ENCODE results near the gene MYO3B.
"Not testable (repeated sequence)": the region's sequence is repeated elsewhere in the genome, so short reads cannot be mapped to it uniquely, and the experiment has no call there.

The MYO3B gene

DNA sequence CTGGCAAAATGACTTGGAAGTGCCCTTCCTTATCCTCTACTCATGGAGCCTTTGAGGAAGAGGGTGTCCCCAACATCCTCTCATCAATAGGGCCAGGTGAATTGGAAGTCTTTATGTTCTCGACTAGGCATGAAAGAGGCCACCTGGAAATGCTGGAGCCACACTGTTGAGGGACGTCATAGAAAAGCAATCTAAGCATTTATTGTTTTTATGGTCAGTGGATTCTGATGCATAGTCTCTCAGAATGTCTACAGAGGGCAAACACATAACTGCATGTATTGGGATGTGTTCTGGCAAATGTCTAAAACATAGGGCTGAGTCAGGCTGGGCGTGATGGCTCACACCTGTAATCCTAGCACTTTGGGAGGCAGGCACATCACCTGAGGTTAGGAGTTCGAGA lies 290.6 kb downstream of the MYO3B start:
- TF ChIP-seq, protein P1, sequence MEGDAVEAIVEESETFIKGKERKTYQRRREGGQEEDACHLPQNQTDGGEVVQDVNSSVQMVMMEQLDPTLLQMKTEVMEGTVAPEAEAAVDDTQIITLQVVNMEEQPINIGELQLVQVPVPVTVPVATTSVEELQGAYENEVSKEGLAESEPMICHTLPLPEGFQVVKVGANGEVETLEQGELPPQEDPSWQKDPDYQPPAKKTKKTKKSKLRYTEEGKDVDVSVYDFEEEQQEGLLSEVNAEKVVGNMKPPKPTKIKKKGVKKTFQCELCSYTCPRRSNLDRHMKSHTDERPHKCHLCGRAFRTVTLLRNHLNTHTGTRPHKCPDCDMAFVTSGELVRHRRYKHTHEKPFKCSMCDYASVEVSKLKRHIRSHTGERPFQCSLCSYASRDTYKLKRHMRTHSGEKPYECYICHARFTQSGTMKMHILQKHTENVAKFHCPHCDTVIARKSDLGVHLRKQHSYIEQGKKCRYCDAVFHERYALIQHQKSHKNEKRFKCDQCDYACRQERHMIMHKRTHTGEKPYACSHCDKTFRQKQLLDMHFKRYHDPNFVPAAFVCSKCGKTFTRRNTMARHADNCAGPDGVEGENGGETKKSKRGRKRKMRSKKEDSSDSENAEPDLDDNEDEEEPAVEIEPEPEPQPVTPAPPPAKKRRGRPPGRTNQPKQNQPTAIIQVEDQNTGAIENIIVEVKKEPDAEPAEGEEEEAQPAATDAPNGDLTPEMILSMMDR (IDR thresholded peaks at IDR 0.05; ENCODE audit: insufficient read depth, low read depth, low read length, missing control alignments): no peak
- H3K4me3 ChIP-seq (ENCODE audit: low read depth, low read length): no peak overlapping the region
- no peak for DNase-seq (ENCODE audit: low read depth)

DNA sequence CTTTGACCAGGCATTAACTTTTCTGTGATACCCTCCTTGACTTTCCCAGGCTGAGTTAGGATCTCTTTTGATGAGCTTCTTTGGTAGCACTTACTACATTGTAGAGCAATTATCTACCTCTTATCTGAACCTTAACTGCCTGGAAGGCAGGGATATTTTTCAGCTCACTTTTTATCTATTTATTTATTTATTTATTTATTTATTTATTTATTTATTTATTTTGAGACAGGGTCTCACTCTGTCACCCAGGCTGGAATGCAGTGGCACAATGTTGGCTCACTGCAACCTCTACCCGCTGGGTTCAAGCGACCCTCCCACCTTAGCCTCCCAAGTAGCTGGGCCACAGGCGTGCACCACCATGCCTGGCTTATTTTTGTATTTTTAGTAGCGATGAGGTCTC lies 294.6 kb downstream of the MYO3B start:
- DNase-seq (ENCODE audit: low read depth): not testable (repeated sequence)

DNA sequence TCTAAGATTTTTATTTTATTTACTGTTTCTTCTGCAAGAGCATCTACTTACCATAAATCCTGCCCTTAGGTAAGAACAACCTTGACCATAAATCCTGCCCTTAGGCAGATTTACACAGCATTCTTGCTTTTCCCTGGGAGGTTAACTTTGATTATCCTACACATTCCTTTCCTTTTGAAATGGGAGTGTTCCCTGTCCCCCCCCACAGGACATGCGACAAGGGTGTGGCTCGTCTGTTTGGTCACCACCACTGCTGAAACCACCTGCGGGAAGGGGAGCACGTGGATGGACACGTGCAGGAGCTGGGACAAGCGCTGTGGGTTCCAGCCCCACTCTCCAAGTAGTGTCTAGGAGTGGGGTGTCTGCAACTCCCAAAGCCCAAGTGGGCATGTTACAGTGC lies 297.9 kb downstream of the MYO3B start:
- TF ChIP-seq, protein P1 (IDR thresholded peaks at IDR 0.05; ENCODE audit: insufficient read depth, low read depth, low read length, missing control alignments): no peak
- no peak overlapping the region for H3K4me3 ChIP-seq (ENCODE audit: low read depth, low read length)
- no peak for DNase-seq (ENCODE audit: low read depth)

More for the DNA sequence above, 294.6 kb downstream of the MYO3B start:
- H3K4me3 ChIP-seq (ENCODE audit: low read depth, low read length): not testable (repeated sequence)

DNA sequence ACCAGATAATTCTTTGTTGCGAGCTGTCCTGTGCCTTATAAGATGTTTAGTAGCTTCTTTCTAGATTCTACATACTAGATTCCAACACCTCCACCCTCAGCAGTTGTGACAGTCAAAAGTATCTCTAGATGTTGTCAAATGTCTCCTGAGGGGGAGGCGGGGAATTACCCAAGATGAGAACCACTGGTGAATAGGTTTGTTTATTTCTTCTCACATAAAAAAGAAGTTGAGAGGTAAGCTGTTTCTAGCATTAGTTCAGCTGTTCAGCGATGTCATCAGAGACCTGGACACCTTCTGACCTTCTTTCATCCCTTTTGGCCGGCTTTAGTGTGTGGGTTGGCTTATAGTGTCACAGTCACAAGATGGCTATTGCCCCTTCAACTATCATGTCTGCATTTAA lies 299.7 kb downstream of the MYO3B start:
- TF ChIP-seq, protein P1 (IDR thresholded peaks at IDR 0.05; ENCODE audit: insufficient read depth, low read depth, low read length, missing control alignments): no peak
- no peak overlapping the region for H3K4me3 ChIP-seq (ENCODE audit: low read depth, low read length)
- no peak for DNase-seq (ENCODE audit: low read depth)

DNA sequence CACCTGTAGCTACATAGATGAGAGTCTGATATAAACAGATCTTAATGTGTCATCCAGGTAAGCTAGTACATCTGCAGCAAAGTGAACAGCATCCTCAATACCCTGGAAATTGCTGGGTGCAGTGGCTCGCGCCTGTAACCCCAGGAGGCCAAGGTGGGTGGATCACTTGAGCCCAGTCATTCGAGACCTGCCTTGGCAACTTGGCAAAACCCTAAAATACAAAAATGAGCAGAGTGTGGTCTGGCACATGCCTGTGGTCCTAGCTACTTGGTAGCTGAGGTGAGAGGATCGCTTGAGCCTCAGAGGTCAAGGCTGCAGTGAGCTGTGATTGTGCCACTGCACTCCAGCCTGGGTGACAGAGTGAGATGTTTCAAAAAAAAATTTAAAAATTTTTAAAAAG lies 303.3 kb downstream of the MYO3B start:
- no peak overlapping the region for H3K4me3 ChIP-seq (ENCODE audit: low read depth, low read length)
- TF ChIP-seq, protein P1 (IDR thresholded peaks at IDR 0.05; ENCODE audit: insufficient read depth, low read depth, low read length, missing control alignments): no peak
- DNase-seq (ENCODE audit: low read depth): peak; percentile 9

DNA sequence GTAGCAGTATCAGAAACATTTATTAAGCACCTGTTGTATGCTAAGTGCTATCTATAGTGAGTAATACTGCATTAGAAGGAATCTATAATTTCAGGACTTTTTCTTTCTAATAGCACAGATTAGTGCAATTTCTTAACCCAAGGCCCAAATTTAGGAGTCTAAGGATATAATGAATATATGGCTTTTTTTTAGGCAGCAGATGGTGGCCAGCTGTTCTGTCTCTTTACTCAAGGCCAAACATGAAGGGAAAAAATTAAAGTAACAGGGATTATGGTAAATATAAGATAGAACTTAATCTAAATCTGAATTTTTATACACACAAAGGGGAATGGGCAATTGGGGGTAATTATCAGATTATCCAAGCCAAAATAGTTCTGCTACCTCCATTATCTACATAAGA lies 306.6 kb downstream of the MYO3B start:
- TF ChIP-seq, protein P1 (IDR thresholded peaks at IDR 0.05; ENCODE audit: insufficient read depth, low read depth, low read length, missing control alignments): no peak
- H3K4me3 ChIP-seq (ENCODE audit: low read depth, low read length): no peak overlapping the region
- no peak for DNase-seq (ENCODE audit: low read depth)

DNA sequence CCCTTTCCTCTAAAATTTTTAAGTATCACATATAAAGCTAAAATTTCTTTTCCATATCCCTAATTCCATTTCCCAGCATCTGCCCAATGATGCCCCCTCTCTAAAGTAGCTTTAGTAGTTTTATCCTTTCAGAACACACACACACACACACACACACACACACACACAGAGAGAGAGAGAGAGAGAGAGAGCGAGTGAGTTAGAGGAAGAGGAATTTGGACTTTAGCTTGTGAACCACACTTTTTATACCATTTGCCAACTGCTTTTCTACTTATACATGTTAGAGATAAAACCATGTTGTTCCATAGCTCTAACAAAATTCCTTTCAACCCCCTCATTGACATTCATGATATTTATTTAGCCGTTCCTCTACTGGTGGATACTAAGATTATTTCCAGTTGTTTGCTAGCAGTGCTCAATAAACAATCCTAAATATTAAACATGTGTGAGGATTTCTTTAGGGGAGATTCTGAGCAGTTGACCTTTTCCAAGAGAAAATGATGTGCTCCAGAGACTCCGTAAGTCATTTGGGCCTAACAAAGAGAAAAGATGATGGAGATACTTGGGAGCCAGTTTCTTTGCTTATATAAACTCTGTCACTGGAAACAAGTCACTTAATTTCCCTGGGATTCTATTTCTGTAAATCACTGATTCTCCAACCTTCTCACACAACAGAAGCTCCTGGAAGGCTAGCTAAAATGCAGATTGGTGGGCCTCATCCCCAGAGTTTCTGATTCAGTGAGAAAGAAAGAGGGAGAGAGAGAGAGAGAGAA lies 307.5 kb downstream of the MYO3B start:
- TF ChIP-seq, protein P1 (IDR thresholded peaks at IDR 0.05; ENCODE audit: insufficient read depth, low read depth, low read length, missing control alignments): no peak
- DNase-seq (ENCODE audit: low read depth): no peak

More for the DNA sequence above, 307.5 kb downstream of the MYO3B start:
- no peak overlapping the region for H3K4me3 ChIP-seq (ENCODE audit: low read depth, low read length)

Measured in GM12865 (cell line).